Ovary (tissue), 3 donors: ENCODE measurements around the gene KLHL42.

Experiments
- CTCF ChIP-seq, 3 donors: fragments of 450-650 bp in 2 of 3; fragments of 200-600 bp in 1 of 3; IDR thresholded peaks; one replicate each; pipeline versions ENCODE4 v1.5.1 to v1.8.0; 2016 to 2022; ENCODE audit warnings: antibody characterized with exemption in 3 of 3, mild to moderate bottlenecking in 1 of 3
- POLR2A ChIP-seq: fragments of 450-650 bp; IDR thresholded peaks from one replicate; pipeline ENCODE4 v1.6.1; 2017; ENCODE audit warnings: antibody characterized with exemption, mild to moderate bottlenecking, moderate library complexity
- donor health status: DM: no; HTN: no; CAD: no.

GRCh38 chr12:27743601-27744000 lies 36.4 kb upstream of the KLHL42 start:
- no peak for TF ChIP-seq CTCF (IDR thresholded peaks at IDR 0.05)
- TF ChIP-seq POLR2A: no peak
